Measurements from ENCODE around the gene PPAT.
A peak's percentile ranks its signal among the peaks of the same experiment; 100 is the strongest.

The PPAT gene

DNA sequence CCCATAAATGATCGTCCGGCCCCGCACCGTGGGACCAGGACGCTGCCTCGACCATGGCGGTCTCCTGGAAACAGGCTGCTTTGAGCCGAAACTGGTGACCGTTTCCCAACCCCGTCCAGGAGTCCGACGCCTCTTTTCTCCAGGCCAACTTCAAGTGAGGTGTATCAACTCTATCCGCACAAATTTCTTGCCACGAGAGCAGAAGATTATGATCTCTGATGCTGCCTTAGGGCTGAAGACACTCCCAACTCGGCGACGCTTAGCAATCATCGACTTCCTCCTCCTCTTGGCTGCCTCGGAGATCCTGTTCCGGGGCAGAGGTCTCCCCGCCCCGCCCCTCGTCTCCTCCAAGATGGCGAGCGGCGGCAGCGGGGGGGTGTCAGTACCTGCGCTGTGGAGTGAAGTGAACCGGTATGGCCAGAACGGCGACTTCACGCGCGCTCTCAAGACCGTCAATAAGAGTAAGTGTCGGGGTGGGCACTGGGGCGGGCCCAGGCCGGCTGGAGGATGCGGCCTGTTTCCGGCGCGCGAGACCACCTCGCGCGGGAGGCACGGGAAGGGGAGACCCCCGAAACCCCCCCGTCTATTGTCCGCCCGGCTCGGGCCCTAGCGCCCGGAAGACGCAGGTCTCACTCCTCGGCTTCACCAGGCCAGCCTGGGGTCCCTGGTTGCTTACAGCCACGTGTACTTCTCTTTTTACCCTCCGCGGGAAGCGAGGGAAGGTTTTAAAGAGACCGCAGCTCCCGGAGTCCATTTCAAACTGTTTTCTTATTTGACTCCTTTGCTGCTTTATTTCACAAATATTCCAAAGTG lies 32.1 kb upstream of the PPAT start, which contains the start of gene SRP72:
SRP72 (plus strand) TSS at position 334 of the 813 bp plus-strand sequence; CDS start at position 353, 19 bp downstream.
- DNase-seq (ENCODE audit: low read depth) = peak; percentile 86
- peak within 1 kb of the TSS; percentile 62 for H3K4me3 ChIP-seq (ENCODE audit: low read length)
- TF ChIP-seq, protein P1, sequence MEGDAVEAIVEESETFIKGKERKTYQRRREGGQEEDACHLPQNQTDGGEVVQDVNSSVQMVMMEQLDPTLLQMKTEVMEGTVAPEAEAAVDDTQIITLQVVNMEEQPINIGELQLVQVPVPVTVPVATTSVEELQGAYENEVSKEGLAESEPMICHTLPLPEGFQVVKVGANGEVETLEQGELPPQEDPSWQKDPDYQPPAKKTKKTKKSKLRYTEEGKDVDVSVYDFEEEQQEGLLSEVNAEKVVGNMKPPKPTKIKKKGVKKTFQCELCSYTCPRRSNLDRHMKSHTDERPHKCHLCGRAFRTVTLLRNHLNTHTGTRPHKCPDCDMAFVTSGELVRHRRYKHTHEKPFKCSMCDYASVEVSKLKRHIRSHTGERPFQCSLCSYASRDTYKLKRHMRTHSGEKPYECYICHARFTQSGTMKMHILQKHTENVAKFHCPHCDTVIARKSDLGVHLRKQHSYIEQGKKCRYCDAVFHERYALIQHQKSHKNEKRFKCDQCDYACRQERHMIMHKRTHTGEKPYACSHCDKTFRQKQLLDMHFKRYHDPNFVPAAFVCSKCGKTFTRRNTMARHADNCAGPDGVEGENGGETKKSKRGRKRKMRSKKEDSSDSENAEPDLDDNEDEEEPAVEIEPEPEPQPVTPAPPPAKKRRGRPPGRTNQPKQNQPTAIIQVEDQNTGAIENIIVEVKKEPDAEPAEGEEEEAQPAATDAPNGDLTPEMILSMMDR (conservative IDR thresholded peaks at IDR 0.05; ENCODE audit: low read length) = no peak

DNA sequence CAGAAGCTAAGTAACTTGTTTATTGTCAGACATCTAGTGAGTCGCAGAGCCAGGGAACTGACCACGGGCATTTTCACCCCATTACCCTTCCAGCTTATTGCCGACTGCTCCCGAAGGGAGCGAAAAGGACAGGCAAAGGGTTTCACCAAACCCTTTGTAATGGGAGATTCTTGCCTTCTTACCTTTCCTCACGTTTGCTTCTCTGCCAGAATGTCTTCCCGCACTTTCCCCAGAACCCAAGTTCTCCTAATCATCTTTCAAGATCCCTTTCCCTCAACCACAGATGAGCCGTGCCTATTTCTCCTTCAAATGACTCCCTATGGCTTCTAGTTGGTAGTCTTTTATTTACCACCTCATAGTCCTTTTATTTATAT lies 31.5 kb upstream of the PPAT start:
- H3K4me3 ChIP-seq (ENCODE audit: low read length) = peak overlapping the region; percentile 62
- TF ChIP-seq, protein P1 (conservative IDR thresholded peaks at IDR 0.05; ENCODE audit: low read length) = no peak
- no peak for DNase-seq (ENCODE audit: low read depth)

DNA sequence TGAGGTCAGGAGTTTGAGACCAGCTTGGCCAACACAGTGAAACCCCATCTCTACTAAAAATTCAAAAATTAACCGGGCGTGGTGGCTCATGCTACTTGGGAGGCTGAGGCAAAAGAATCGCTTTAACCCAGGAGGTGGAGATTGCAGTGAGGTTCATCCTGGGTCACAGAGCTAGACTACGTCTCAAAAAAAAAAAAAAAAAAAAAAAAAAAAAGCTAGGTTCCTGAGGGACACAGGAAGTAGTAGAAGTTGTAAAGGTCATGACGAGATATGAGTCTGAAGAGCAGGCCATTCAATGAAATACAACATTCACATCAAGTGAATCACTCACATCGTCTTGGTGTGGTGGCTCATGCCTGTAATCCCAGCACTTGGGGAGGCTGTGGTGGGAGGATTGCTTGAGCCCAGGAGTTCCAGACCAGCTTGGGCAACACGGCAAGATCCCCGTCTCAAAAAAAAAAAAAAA lies 30.9 kb upstream of the PPAT start:
- H3K4me3 ChIP-seq (ENCODE audit: low read length) = peak overlapping the region; percentile 62
- DNase-seq (ENCODE audit: low read depth) = peak; percentile 82

DNA sequence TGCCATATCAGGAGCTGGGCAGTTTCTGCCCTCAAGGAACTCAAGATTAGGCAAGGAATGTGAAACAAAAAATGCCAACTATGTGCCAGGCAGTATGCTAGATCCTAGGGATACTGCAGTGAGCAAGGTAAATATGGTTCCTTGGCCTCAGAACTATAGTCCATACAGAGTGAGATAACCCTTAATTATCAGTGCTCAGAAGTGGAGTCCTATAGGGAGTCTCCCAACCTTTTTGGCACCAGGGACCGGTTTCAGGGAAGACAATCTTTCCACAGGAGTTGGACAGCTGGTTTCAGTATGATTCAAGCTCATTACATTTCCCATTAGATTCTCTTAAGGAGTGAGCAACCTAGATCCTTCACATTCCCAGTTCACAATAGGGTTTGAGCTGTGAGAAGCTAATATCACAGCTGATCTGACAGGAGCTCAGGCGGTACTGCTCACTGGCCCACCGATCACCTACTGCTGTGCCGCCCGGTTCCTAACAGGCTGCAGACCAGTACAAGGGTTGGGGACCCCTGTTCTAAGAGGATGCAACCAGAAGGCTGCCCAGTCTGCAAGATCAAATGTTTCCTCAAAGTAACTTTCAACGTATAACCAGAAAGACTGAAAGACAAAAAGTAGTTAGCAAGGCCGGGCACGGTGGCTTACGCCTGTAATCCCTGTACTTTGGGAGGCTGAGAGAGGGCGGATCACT lies 30.3 kb upstream of the PPAT start:
- DNase-seq (ENCODE audit: low read depth) = peak; percentile 42
- H3K4me3 ChIP-seq (ENCODE audit: low read length) = peak overlapping the region; percentile 62
- TF ChIP-seq, protein P1 (conservative IDR thresholded peaks at IDR 0.05; ENCODE audit: low read length) = no peak

DNA sequence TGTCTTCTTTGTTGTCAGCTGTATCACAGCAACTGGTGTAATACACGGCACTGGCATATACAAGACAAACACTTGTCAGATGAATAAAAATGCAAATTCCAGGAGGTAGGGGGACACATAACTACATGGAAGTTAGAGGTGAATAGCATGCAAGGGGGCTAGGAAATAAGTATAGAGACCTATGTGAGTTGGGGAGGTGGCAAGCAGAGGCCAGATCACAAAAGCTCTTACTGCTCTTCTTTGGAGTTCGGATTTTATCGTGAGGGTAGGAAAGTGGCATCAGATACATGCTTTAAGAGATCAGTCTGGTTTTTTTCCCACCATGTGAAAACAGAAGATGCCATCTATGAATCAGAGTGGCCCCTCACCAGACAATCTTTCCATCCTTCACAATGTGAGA lies 29.2 kb upstream of the PPAT start:
- TF ChIP-seq, protein P1 (conservative IDR thresholded peaks at IDR 0.05; ENCODE audit: low read length) = no peak
- DNase-seq (ENCODE audit: low read depth) = no peak
- no peak overlapping the region for H3K4me3 ChIP-seq (ENCODE audit: low read length)

DNA sequence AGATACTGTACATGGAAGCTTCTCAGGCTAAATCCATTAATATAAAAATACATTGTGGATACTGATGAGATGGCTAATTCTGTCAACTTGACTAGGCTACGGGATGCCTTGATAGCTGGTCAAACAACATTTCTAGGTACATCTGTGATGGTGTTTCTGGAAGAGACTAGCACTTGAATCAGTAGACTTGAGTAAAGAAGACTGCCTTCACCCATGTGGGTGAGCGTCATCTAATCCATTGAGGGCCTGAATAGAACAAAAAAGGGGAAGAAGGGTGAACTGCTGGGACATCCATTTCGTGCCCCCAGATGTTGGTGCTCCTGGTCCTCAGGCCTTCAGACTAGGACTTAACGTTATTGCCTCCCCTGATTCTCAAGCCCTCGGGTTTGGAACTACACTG lies 28.3 kb upstream of the PPAT start:
- TF ChIP-seq, protein P1 (conservative IDR thresholded peaks at IDR 0.05; ENCODE audit: low read length) = no peak
- DNase-seq (ENCODE audit: low read depth) = no peak
- H3K4me3 ChIP-seq (ENCODE audit: low read length) = no peak overlapping the region

DNA sequence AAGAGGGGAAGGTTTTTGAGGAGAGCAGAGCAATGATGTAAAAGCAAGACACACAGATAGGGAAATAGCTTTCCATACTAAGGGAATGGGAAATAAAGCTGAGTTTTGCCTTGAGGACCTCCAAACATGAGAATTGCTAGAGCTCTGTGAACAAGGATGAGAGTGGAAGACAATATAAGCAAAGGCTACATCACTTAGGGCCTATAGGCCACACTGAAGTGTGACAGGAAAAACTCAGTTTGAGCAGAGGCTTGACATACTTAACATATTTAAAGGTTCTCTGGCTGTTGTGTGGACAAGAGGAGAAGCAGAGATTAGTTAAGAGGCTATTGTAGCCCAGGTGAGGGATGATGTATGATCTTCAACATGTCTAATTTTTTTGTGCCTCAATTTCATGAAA lies 26.7 kb upstream of the PPAT start:
- DNase-seq (ENCODE audit: low read depth) = no peak
- H3K4me3 ChIP-seq (ENCODE audit: low read length) = no peak overlapping the region
- TF ChIP-seq, protein P1 (conservative IDR thresholded peaks at IDR 0.05; ENCODE audit: low read length) = no peak

Data from AG10803 (cell line).